Activated CD8-positive, alpha-beta T cell treated with anti-CD3 and anti-CD28 coated beads, Interleukin-2, amount 10 ng/mL, durations not matched to agents 7 days and 5 days (primary cell): ENCODE results near the gene BACH2. TPM values are rescaled to one million over a fixed set of nuclear protein-coding genes. Genes with fewer than 3 reads are reported as not detected.

ENCODE experiments used
- ATAC-seq: fragments of 150-1000 bp; cut with Tn5 transposase; one replicate; pipeline ENCODE4 v1.10.0; 2021; ENCODE audit warnings: moderate library complexity
- CTCF ChIA-PET: fragments of 350-600 bp; sonication (Branson Sonifier 250); formaldehyde crosslinking; loops from one replicate; lab custom pipeline; 2021; ENCODE audit warnings: antibody characterized with exemption; lab: Charles Lee
- POLR2A ChIA-PET: fragments of 350-600 bp; sonication (Branson Sonifier 250); formaldehyde crosslinking; loops from one replicate; lab custom pipeline; 2021; ENCODE audit warnings: antibody characterized with exemption; lab: Charles Lee
- DNase-seq: peaks from one replicate; pipeline ENCODE4 v3.0.0-alpha.2; 2020
- H3K27ac Mint-ChIP-seq: one replicate; pipeline ENCODE4 v1.8.0; 2021; ENCODE audit warnings: mild to moderate bottlenecking, mixed read lengths
- H3K27me3 Mint-ChIP-seq: one replicate; pipeline ENCODE4 v1.8.0; 2021; ENCODE audit warnings: low read depth, mixed read lengths
- H3K36me3 Mint-ChIP-seq: one replicate; pipeline ENCODE4 v1.8.0; 2021; ENCODE audit warnings: low read depth, mixed read lengths
- H3K4me1 Mint-ChIP-seq: one replicate; pipeline ENCODE4 v1.8.0; 2021; ENCODE audit warnings: low read depth, mixed read lengths
- H3K4me3 Mint-ChIP-seq: one replicate; pipeline ENCODE4 v1.8.0; 2021; ENCODE audit warnings: mild to moderate bottlenecking, mixed read lengths
- H3K9me3 Mint-ChIP-seq: one replicate; pipeline ENCODE4 v1.8.0; 2022; ENCODE audit warnings: mixed read lengths; ENCODE audit not compliant: insufficient read depth
- total RNA-seq, 2 experiments: library from RNA; stranded (reverse); gene quantifications; one replicate each; pipeline ENCODE4 v1.2.3, GENCODE V29; 2021

BACH2 gene
- total RNA-seq, 2 experiments from 2014 or later, result 61.3 to 70.9 TPM

- DNase-seq (no peak), ATAC-seq (no peak)
- Mint-ChIP-seq H3K27me3 (no peaks in the 10 kb centered on the region), H3K27ac (no peak overlapping the region), H3K36me3 (peaks cover 76% of the 10 kb centered on the region), H3K9me3 (no peaks in the 10 kb centered on the region), H3K4me1 (peaks cover 56% of the 10 kb centered on the region), H3K4me3 (no peak overlapping the region)
- CTCF ChIA-PET, result no interaction called here
- POLR2A ChIA-PET, result no interaction called here
Measured at GRCh38 chr6:89963391-89963790, 333.3 kb downstream of the BACH2 start.

GRCh38 chr6:89961481-89961880, 335.2 kb downstream of the BACH2 start:
- DNase-seq (no peak), ATAC-seq (no peak)
- ChIA-PET CTCF (interaction anchor here (1.5 kb wide), 1 partner anchor 21 kb away, joined by 6 read pairs; no protein-coding TSS in a partner anchor), POLR2A (no interaction called here)
- Mint-ChIP-seq H3K4me3 (no peak overlapping the region), H3K9me3 (no peaks in the 10 kb centered on the region), H3K27ac (no peak overlapping the region), H3K4me1 (peaks cover 53% of the 10 kb centered on the region), H3K36me3 (peaks cover 64% of the 10 kb centered on the region), H3K27me3 (no peaks in the 10 kb centered on the region)

- ChIA-PET CTCF (interaction anchor here (1.3 kb wide), 1 partner anchor 19 kb away, joined by 4 read pairs; no protein-coding TSS in a partner anchor), POLR2A (no interaction called here)
- Mint-ChIP-seq H3K27ac (peak overlapping the region; percentile 33), H3K36me3 (peaks cover 65% of the 10 kb centered on the region), H3K4me1 (peaks cover 63% of the 10 kb centered on the region), H3K4me3 (no peak overlapping the region), H3K9me3 (no peaks in the 10 kb centered on the region), H3K27me3 (no peaks in the 10 kb centered on the region)
- DNase-seq, result no peak
- no peak for ATAC-seq
Measured at GRCh38 chr6:89959883-89960282, 336.8 kb downstream of the BACH2 start.

GRCh38 chr6:89956182-89956581, 340.5 kb downstream of the BACH2 start:
- Mint-ChIP-seq H3K4me1 (peaks cover 77% of the 10 kb centered on the region), H3K36me3 (peaks cover 61% of the 10 kb centered on the region), H3K27me3 (no peaks in the 10 kb centered on the region), H3K27ac (peak overlapping the region; percentile 54), H3K4me3 (no peak overlapping the region), H3K9me3 (no peaks in the 10 kb centered on the region)
- ATAC-seq (no peak), DNase-seq (no peak)
- ChIA-PET CTCF (interaction anchor here (0.8 to 3.0 kb wide), 5 partner anchors 9 to 155 kb away, joined by 3 to 17 read pairs (median 4); no protein-coding TSS in a partner anchor), POLR2A (no interaction called here)

GRCh38 chr6:89955364-89955763, 341.3 kb downstream of the BACH2 start:
- peaks cover 62% of the 10 kb centered on the region for H3K36me3 Mint-ChIP-seq
- peaks cover 78% of the 10 kb centered on the region for H3K4me1 Mint-ChIP-seq
- no peak for DNase-seq
- POLR2A ChIA-PET, result interaction anchor here (0.6 to 1.1 kb wide), 2 partner anchors 15 to 16 kb away, joined by 3 to 5 read pairs; no protein-coding TSS in a partner anchor
- H3K27ac Mint-ChIP-seq, result peak overlapping the region; percentile 83
- no peaks in the 10 kb centered on the region for H3K27me3 Mint-ChIP-seq
- CTCF ChIA-PET, result interaction anchor here (0.7 to 3.0 kb wide), 12 partner anchors 10 to 524 kb away, joined by 3 to 17 read pairs (median 4); no protein-coding TSS in a partner anchor
- no peak overlapping the region for H3K4me3 Mint-ChIP-seq
- ATAC-seq, result no peak
- no peaks in the 10 kb centered on the region for H3K9me3 Mint-ChIP-seq

- Mint-ChIP-seq H3K36me3 (peaks cover 64% of the 10 kb centered on the region), H3K9me3 (no peaks in the 10 kb centered on the region), H3K4me1 (peaks cover 78% of the 10 kb centered on the region), H3K27ac (peak overlapping the region; percentile 83), H3K4me3 (peak overlapping the region; percentile 37), H3K27me3 (no peaks in the 10 kb centered on the region)
- ChIA-PET CTCF (interaction anchor here (0.7 to 3.0 kb wide), 12 partner anchors 10 to 524 kb away, joined by 3 to 17 read pairs (median 4); no protein-coding TSS in a partner anchor), POLR2A (interaction anchor here (0.6 to 1.2 kb wide), 4 partner anchors 14 to 173 kb away, joined by 3 to 5 read pairs (median 5); no protein-coding TSS in a partner anchor)
- peak; percentile 31 for ATAC-seq
- peak; percentile 42 for DNase-seq
Measured at GRCh38 chr6:89954721-89955148, 341.9 kb downstream of the BACH2 start.

- DNase-seq (peak; percentile 85), ATAC-seq (peak; percentile 95)
- peaks cover 73% of the 10 kb centered on the region for H3K4me1 Mint-ChIP-seq
- ChIA-PET CTCF (interaction anchor here (1.0 to 2.8 kb wide), 15 partner anchors 9 to 618 kb away, joined by 3 to 19 read pairs (median 4); no protein-coding TSS in a partner anchor), POLR2A (interaction anchor here (0.9 to 1.3 kb wide), 4 partner anchors 120 to 340 kb away, joined by 3 to 6 read pairs (median 4); no protein-coding TSS in a partner anchor)
- H3K9me3 Mint-ChIP-seq, result no peaks in the 10 kb centered on the region
- H3K36me3 Mint-ChIP-seq, result peaks cover 70% of the 10 kb centered on the region
- H3K27ac Mint-ChIP-seq, result peak overlapping the region; percentile 90
- H3K27me3 Mint-ChIP-seq, result no peaks in the 10 kb centered on the region
- peak overlapping the region; percentile 61 for H3K4me3 Mint-ChIP-seq
Measured at GRCh38 chr6:89952686-89953085, 344.0 kb downstream of the BACH2 start.

GRCh38 chr6:89952105-89952671, 344.5 kb downstream of the BACH2 start:
- POLR2A ChIA-PET, result interaction anchor here (0.9 to 1.3 kb wide), 4 partner anchors 121 to 341 kb away, joined by 3 to 6 read pairs (median 4); no protein-coding TSS in a partner anchor

GRCh38 chr6:89951574-89952104, 345.0 kb downstream of the BACH2 start:
- Mint-ChIP-seq H3K4me1 (peaks cover 75% of the 10 kb centered on the region), H3K9me3 (no peaks in the 10 kb centered on the region), H3K36me3 (peaks cover 73% of the 10 kb centered on the region), H3K27me3 (no peaks in the 10 kb centered on the region), H3K4me3 (peak overlapping the region; percentile 61), H3K27ac (peak overlapping the region; percentile 90)
- DNase-seq, result no peak
- POLR2A ChIA-PET, result interaction anchor here (1.1 kb wide), 1 partner anchor 127 kb away, joined by 4 read pairs; no protein-coding TSS in a partner anchor
- no peak for ATAC-seq
- CTCF ChIA-PET, result interaction anchor here (1.1 to 2.8 kb wide), 7 partner anchors 8 to 619 kb away, joined by 3 to 19 read pairs (median 4); no protein-coding TSS in a partner anchor

More at GRCh38 chr6:89952105-89952671, 344.5 kb downstream of the BACH2 start:
- H3K27me3 Mint-ChIP-seq, result no peaks in the 10 kb centered on the region
- peaks cover 75% of the 10 kb centered on the region for H3K4me1 Mint-ChIP-seq
- CTCF ChIA-PET, result interaction anchor here (1.0 to 2.8 kb wide), 12 partner anchors 8 to 618 kb away, joined by 3 to 19 read pairs (median 4); no protein-coding TSS in a partner anchor
- no peak for DNase-seq
- H3K36me3 Mint-ChIP-seq, result peaks cover 72% of the 10 kb centered on the region
- no peaks in the 10 kb centered on the region for H3K9me3 Mint-ChIP-seq
- H3K27ac Mint-ChIP-seq, result peak overlapping the region; percentile 90
- peak; percentile 24 for ATAC-seq
- peak overlapping the region; percentile 61 for H3K4me3 Mint-ChIP-seq

GRCh38 chr6:89950879-89951391, 345.7 kb downstream of the BACH2 start:
- Mint-ChIP-seq H3K27ac (peak overlapping the region; percentile 90), H3K36me3 (peaks cover 73% of the 10 kb centered on the region), H3K4me1 (peaks cover 71% of the 10 kb centered on the region), H3K27me3 (no peaks in the 10 kb centered on the region), H3K9me3 (no peaks in the 10 kb centered on the region), H3K4me3 (no peak overlapping the region)
- DNase-seq (no peak), ATAC-seq (no peak)
- ChIA-PET CTCF (interaction anchor here (1.0 to 2.8 kb wide), 4 partner anchors 11 to 251 kb away, joined by 3 to 19 read pairs (median 4); no protein-coding TSS in a partner anchor), POLR2A (no interaction called here)

- Mint-ChIP-seq H3K4me1 (peaks cover 69% of the 10 kb centered on the region), H3K27me3 (no peaks in the 10 kb centered on the region), H3K27ac (no peak overlapping the region), H3K4me3 (no peak overlapping the region), H3K9me3 (no peaks in the 10 kb centered on the region), H3K36me3 (peaks cover 73% of the 10 kb centered on the region)
- DNase-seq (no peak), ATAC-seq (no peak)
- CTCF ChIA-PET, result interaction anchor here (1.0 to 1.7 kb wide), 2 partner anchors 147 to 251 kb away, joined by 3 read pairs; no protein-coding TSS in a partner anchor
- POLR2A ChIA-PET, result no interaction called here
Measured at GRCh38 chr6:89950446-89950845, 346.2 kb downstream of the BACH2 start.
